Measurements from ENCODE around the gene MTG1.
"Not testable (repeated sequence)": the region's sequence is repeated elsewhere in the genome, so short reads cannot be mapped to it uniquely, and the experiment has no call there.

The MTG1 gene

GRCh38 chr10:133465191-133465949, 71.4 kb downstream of the MTG1 start:
- FAIRE-seq, result no peak
- no peak for DNase-seq (ENCODE audit: low spot score)

- no peak for FAIRE-seq
- no peak for DNase-seq (ENCODE audit: low spot score)
Observed at GRCh38 chr10:133465950-133466474, 72.1 kb downstream of the MTG1 start.

GRCh38 chr10:133466683-133467275, 72.8 kb downstream of the MTG1 start:
- FAIRE-seq, result no peak
- no peak for DNase-seq (ENCODE audit: low spot score)

DNA sequence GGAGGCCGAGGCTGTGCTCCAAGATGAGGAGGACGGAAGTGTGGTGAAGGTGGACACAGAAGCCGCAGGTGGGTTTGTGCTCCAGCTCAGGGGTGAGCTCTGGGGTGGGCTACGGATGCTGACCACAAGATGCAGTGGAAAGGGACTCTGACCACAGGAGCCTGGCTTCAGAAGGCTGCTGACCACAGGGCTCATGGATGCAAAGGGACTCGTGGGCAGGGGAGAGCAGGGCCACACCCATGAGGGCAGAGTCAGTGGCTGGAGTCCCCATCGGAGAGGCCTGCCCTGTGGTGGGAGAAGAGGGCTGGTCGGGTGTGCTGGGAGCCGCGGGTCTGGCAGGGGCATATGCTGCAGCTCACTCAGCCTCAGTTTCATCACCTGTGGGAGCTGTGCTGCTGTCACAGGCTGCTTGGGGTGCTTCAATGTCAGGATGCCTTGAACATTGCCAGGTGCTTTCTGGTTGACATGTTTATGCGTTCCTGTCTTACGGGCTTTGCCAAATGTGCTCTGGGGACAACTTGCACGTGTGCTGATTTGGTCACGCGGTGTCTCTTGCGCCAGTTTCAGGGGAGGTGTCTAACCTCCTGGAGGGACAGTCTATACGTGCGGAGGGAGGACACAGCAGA, 73.4 kb downstream of the MTG1 start:
- no peak for DNase-seq (ENCODE audit: low spot score)

GRCh38 chr10:133469205-133469604, 75.2 kb downstream of the MTG1 start:
- not testable (repeated sequence) for FAIRE-seq

More for the DNA sequence above, 73.4 kb downstream of the MTG1 start:
- FAIRE-seq, result no peak

DNA sequence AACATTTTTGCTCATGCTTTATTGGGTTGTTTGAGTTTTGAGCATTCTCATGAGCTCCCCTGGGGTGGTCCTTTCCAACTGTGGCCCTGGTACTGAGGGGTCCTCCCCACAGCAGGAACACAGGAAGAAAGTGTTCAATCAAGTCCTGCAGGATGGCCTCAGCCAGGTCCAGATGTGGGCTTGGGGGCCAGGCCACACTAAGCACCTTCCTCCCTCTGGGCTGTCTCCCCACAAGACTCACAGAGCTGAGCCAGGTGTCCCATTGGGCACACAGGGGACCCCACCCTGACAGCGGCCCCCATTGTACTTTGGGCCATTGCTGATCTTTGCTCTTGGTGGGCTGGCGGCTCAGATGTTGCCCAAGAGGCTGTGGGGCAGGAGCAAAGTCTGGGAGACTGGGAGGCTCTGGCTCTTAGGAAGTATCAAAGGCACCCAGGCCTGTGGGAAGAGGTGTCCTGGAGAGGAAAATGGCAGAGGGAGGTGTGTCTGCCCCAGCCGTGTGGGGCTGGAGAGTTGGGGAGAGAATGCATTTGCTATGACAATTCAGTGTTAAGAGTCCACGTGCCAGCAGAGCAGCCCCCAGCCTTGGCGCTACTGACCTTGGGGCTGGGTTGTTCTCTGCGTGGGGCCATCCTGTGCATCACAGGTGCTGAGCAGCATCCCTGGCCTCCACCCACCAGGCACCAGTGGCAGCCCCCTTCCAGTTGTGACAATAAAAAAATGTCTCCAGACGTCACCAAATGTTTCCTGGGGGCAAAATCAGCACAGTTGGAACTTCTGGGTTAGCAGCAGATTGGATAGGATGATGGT, 77.5 kb downstream of the MTG1 start:
- FAIRE-seq (no peak), DNase-seq (ENCODE audit: low spot score) (no peak)

More at GRCh38 chr10:133469205-133469604, 75.2 kb downstream of the MTG1 start:
- DNase-seq (ENCODE audit: low spot score), result not testable (repeated sequence)

Data from RCC 7860 (cell line).